GM12892 (cell line): Measurements from ENCODE around the gene NOC2L.

Source experiments
- POLR2A ChIP-seq: IDR thresholded peaks from 2 replicates; pipeline ENCODE4 v1.6.1; 2011; ENCODE audit warnings: low read depth, low read length, control low read depth
- POLR2AphosphoS5 ChIP-seq: IDR thresholded peaks from 2 replicates; pipeline ENCODE4 v1.6.1; 2011; ENCODE audit warnings: low read depth, low read length, control low read depth

- TF ChIP-seq POLR2A (no peak), POLR2AphosphoS5 (no peak)
Measured at GRCh38 chr1:913491-914130, 45.4 kb downstream of the NOC2L start.
